Measurements from ENCODE around the gene PTTG2. TPM values are rescaled to one million over a fixed set of nuclear protein-coding genes. Genes with fewer than 3 reads are reported as not detected.

PTTG2 gene
- total RNA-seq, 3 donors from 2014 or later (not counting 1 experiment from before 2014, with no cell fraction given), result 0.82 to 1.5 (median 1.2) TPM

GRCh38 chr4:37976507-37976906 is 16.3 kb downstream of the PTTG2 start:
- H3K9me3 ChIP-seq (ENCODE audit: control insufficient read depth, insufficient read depth, low read length), result no peaks in the 10 kb centered on the region
- Mint-ChIP-seq H3K4me1 (peaks cover 10 to 27% of the 10 kb centered on the region in 2 donors), H3K9me3 (no peaks in the 10 kb centered on the region), H3K4me3 (peak overlapping the region; percentile 78), H3K27ac (peak overlapping the region; percentile 73 to 75), H3K27me3 (ENCODE audit: low read depth in 2 of 2) (no peaks in the 10 kb centered on the region), H3K36me3 (no peaks in the 10 kb centered on the region)
- H3K27ac ChIP-seq (ENCODE audit: low read length), result peak overlapping the region; percentile 67
- intact Hi-C loops (cut with micrococcal nuclease), result loop anchor here (10.0 kb wide), 1 partner anchor 282 kb away; no protein-coding TSS in a partner anchor
- TF ChIP-seq CTCF (IDR thresholded peaks at IDR 0.05), result no peak
- ATAC-seq, result no peak
- peaks cover 17% of the 10 kb centered on the region for H3K4me1 ChIP-seq (ENCODE audit: control insufficient read depth, insufficient read depth, low read length)
- H3K27me3 ChIP-seq (ENCODE audit: control insufficient read depth, insufficient read depth, low read length), result no peaks in the 10 kb centered on the region
- whole genome bisulfite sequencing (ENCODE audit: insufficient coverage), result 60% methylated on average over 2 of the region's 3 CpGs
- no peaks in the 10 kb centered on the region for H3K36me3 ChIP-seq (ENCODE audit: control insufficient read depth, insufficient read depth, low read length)
- H3K4me3 ChIP-seq (ENCODE audit: low read length), result peak overlapping the region; percentile 38
- DNase-seq, result no peak

GRCh38 chr4:37976991-37977470 is 16.8 kb downstream of the PTTG2 start:
- intact Hi-C loops (cut with micrococcal nuclease), result loop anchor here (1.0 to 10.0 kb wide), 2 partner anchors 85 to 282 kb away; no protein-coding TSS in a partner anchor

GRCh38 chr4:37977471-37978247 is 17.5 kb downstream of the PTTG2 start:
- H3K27ac ChIP-seq (ENCODE audit: low read length), result peak overlapping the region; percentile 81
- intact Hi-C loops (cut with micrococcal nuclease), result loop anchor here (1.0 to 10.0 kb wide), 4 partner anchors 57 to 283 kb away; no protein-coding TSS in a partner anchor
- peak; percentile 75 to 89 for DNase-seq
- Mint-ChIP-seq H3K27ac (peak overlapping the region; percentile 79 to 87), H3K27me3 (ENCODE audit: low read depth in 2 of 2) (no peaks in the 10 kb centered on the region), H3K4me1 (peaks cover 22 to 39% of the 10 kb centered on the region in 2 donors), H3K9me3 (no peaks in the 10 kb centered on the region), H3K36me3 (no peaks in the 10 kb centered on the region), H3K4me3 (peak overlapping the region; percentile 92)
- under 1% methylated on average over 73 of the region's 74 CpGs for WGBS (ENCODE audit: insufficient coverage)
- no peaks in the 10 kb centered on the region for H3K9me3 ChIP-seq (ENCODE audit: control insufficient read depth, insufficient read depth, low read length)
- no peaks in the 10 kb centered on the region for H3K27me3 ChIP-seq (ENCODE audit: control insufficient read depth, insufficient read depth, low read length)
- no peaks in the 10 kb centered on the region for H3K36me3 ChIP-seq (ENCODE audit: control insufficient read depth, insufficient read depth, low read length)
- H3K4me1 ChIP-seq (ENCODE audit: control insufficient read depth, insufficient read depth, low read length), result peaks cover 23% of the 10 kb centered on the region
- H3K4me3 ChIP-seq (ENCODE audit: low read length), result peak overlapping the region; percentile 23
- TF ChIP-seq CTCF (IDR thresholded peaks at IDR 0.05), result peak; percentile 75
- ATAC-seq, result peak; percentile 85 to 89 (median 87)

More at GRCh38 chr4:37976991-37977470, 16.8 kb downstream of the PTTG2 start:
- Histone ChIP-seq H3K27ac (ENCODE audit: low read length) (peak overlapping the region; percentile 81), H3K4me1 (ENCODE audit: control insufficient read depth, insufficient read depth, low read length) (peaks cover 20% of the 10 kb centered on the region), H3K9me3 (ENCODE audit: control insufficient read depth, insufficient read depth, low read length) (no peaks in the 10 kb centered on the region), H3K36me3 (ENCODE audit: control insufficient read depth, insufficient read depth, low read length) (no peaks in the 10 kb centered on the region), H3K27me3 (ENCODE audit: control insufficient read depth, insufficient read depth, low read length) (no peaks in the 10 kb centered on the region), H3K4me3 (ENCODE audit: low read length) (peak overlapping the region; percentile 38)
- Mint-ChIP-seq H3K27ac (peak overlapping the region; percentile 73 to 75), H3K9me3 (no peaks in the 10 kb centered on the region), H3K4me1 (peaks cover 16 to 33% of the 10 kb centered on the region in 2 donors), H3K36me3 (no peaks in the 10 kb centered on the region), H3K27me3 (ENCODE audit: low read depth in 2 of 2) (no peaks in the 10 kb centered on the region), H3K4me3 (peak overlapping the region; percentile 92)
- ATAC-seq (peak; percentile 80 to 92 (median 85)), DNase-seq (peak; percentile 68 to 88)
- under 1% methylated on average over 42 of the region's 50 CpGs for WGBS (ENCODE audit: insufficient coverage)
- no peak for TF ChIP-seq CTCF (IDR thresholded peaks at IDR 0.05)
